ENCODE data around the gene ADRA2B. TPM values are rescaled to one million over a fixed set of nuclear protein-coding genes. Genes with fewer than 3 reads are reported as not detected.

ADRA2B gene
- total and polyA plus RNA-seq, 2 donors (not counting 1 experiment from before 2014, with no cell fraction given) = 0.27 to 0.46 TPM

- CTCF ChIA-PET = interaction anchor here (1.6 to 17.6 kb wide), 3 partner anchors 10 to 172 kb away, joined by 6 to 1065 read pairs (median 35); partner anchors contain the start of genes ASTL and DUSP2
- peak overlapping the region; percentile 64 to 82 for H3K27ac ChIP-seq (ENCODE audit: low read length in 2 of 2)
- POLR2A ChIA-PET = interaction anchor here (1.2 to 1.8 kb wide), 4 partner anchors 18 to 44 kb away, joined by 4 to 9 read pairs (median 8); partner anchors contain the start of gene STARD7
- peak; percentile 71 for ATAC-seq (ENCODE audit: low read depth)
- peak overlapping the region in 2 of 5 experiments; percentile 7 to 31 for H3K4me3 ChIP-seq (ENCODE audit: control extremely low read depth in 1 of 5, extremely low read depth in 1 of 5, insufficient read depth in 1 of 5, low read depth in 2 of 5, low read length in 4 of 5)
- H3K4me1 ChIP-seq (ENCODE audit: control insufficient read depth in 2 of 2, insufficient read depth in 2 of 2, low read length in 2 of 2) = peaks cover 23 to 42% of the 10 kb centered on the region in 2 donors
- no peak for TF ChIP-seq EZH2 (IDR thresholded peaks at IDR 0.05; ENCODE audit: borderline replicate concordance, insufficient read depth, low read depth, low read length, poor library complexity, severe bottlenecking)
- TF ChIP-seq CTCF (IDR thresholded peaks at IDR 0.05) = no peak
- peak overlapping the region; percentile 3 for H3K9ac ChIP-seq (ENCODE audit: low read length)
- intact Hi-C loops (cut with micrococcal nuclease) = loop anchor here (1.0 kb wide), 2 partner anchors 10 to 19 kb away; partner anchors contain the start of gene DUSP2
- no peaks in the 10 kb centered on the region for H3K27me3 ChIP-seq (replicated peaks in 1 of 4; ENCODE audit: control extremely low read depth in 1 of 4, control insufficient read depth in 3 of 4, insufficient read depth in 4 of 4, low read length in 3 of 4)
- no peaks in the 10 kb centered on the region for H4K20me1 ChIP-seq (ENCODE audit: control insufficient read depth, insufficient read depth, low read length, poor library complexity, severe bottlenecking)
- DNase-seq = peak; percentile 55
- Mint-ChIP-seq H3K27ac (peak overlapping the region; percentile 93), H3K4me1 (peaks cover 40% of the 10 kb centered on the region), H3K4me3 (peak overlapping the region; percentile 78), H3K27me3 (no peaks in the 10 kb centered on the region), H3K9me3 (ENCODE audit: insufficient read depth) (peaks cover 2% of the 10 kb centered on the region)
- peak overlapping the region; percentile 68 for H2AFZ ChIP-seq (ENCODE audit: insufficient read depth, low read depth, low read length, poor library complexity, severe bottlenecking)
- H3K36me3 ChIP-seq (replicated peaks in 1 of 2; ENCODE audit: control extremely low read depth in 1 of 2, control insufficient read depth in 1 of 2, extremely low read depth in 1 of 2, insufficient read depth in 2 of 2, low read length in 1 of 2) = no peaks in the 10 kb centered on the region
- peaks cover 0 to 5% (median 0%) of the 10 kb centered on the region in 3 donors for H3K9me3 ChIP-seq (ENCODE audit: control extremely low read depth in 1 of 3, control insufficient read depth in 2 of 3, insufficient read depth in 1 of 3, low read length in 2 of 3)
- H3K79me2 ChIP-seq (ENCODE audit: control insufficient read depth, insufficient read depth, low read length) = no peaks in the 10 kb centered on the region
- H3K4me2 ChIP-seq (replicated peaks; ENCODE audit: low read depth, low read length, poor library complexity, severe bottlenecking) = peak overlapping the region; percentile 64
- WGBS (ENCODE audit: insufficient coverage) = 64% methylated on average over 18 of the region's 18 CpGs
Measured at GRCh38 chr2:96164459-96165184, 48.3 kb upstream of the ADRA2B start.
